ACHN (cell line): Measurements from ENCODE around the gene HTN3.

Experiments
- DNase-seq: peaks from one replicate; pipeline ENCODE4 v3.0.0-alpha.2; 2015
- in situ Hi-C: cut with HindIII; loops from 2 replicates; pipeline ENCODE4 v1.10.0; 2017; ENCODE audit warnings: low sequenced_read_pairs, low pct_ligation_motif_present, low pct_unique_long_range_greater_than_20kb

Gene HTN3

GRCh38 chr4:70062000-70062399 lies 33.7 kb downstream of the HTN3 start:
- in situ Hi-C loops, result no loop called here

GRCh38 chr4:70080205-70080604 lies 51.9 kb downstream of the HTN3 start:
- in situ Hi-C loops, result no loop called here

More at GRCh38 chr4:70062000-70062399, 33.7 kb downstream of the HTN3 start:
- DNase-seq, result no peak

More at GRCh38 chr4:70080205-70080604, 51.9 kb downstream of the HTN3 start:
- no peak for DNase-seq
